Measurements from ENCODE around the gene LAX1.
"Not testable (repeated sequence)": the region's sequence is repeated elsewhere in the genome, so short reads cannot be mapped to it uniquely, and the experiment has no call there.

DNA sequence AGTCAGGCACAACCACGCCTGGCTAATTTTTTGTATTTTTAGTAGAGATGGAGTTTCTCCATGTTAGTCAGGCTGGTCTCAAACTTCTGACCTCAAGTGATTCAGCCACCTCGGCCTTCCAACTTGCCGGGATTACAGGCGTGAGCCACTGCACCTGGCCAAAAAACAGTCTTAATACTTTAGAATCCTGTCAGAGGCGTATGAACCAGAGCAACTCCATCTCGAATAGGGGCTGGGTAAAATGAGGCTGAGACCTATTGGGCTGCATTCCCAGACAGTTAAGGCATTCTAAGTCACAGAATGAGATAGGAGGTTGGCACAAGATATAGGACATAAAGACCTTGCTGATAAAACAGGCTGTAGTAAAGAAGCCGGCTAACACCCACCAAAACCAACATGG lies 3.0 kb upstream of the LAX1 start:
- TF ChIP-seq EZH2 (IDR thresholded peaks at IDR 0.05); POLR2AphosphoS5 (IDR thresholded peaks at IDR 0.05; ENCODE audit: borderline replicate concordance, low read depth, low read length); FOXP2 (optimal IDR thresholded peaks at IDR 0.05; ENCODE audit: control extremely low read depth, extremely low read length, insufficient read depth): not testable (repeated sequence)
